ENCODE results near the gene TMEM131. TPM values are rescaled to one million over a fixed set of nuclear protein-coding genes. Genes with fewer than 3 reads are reported as not detected.

The TMEM131 gene
- total and polyA plus RNA-seq, 2 of the 8 experiments (the other 6 are each of a cell fraction or from before 2014, with no cell fraction given) = 9.7 to 22.9 TPM

DNA sequence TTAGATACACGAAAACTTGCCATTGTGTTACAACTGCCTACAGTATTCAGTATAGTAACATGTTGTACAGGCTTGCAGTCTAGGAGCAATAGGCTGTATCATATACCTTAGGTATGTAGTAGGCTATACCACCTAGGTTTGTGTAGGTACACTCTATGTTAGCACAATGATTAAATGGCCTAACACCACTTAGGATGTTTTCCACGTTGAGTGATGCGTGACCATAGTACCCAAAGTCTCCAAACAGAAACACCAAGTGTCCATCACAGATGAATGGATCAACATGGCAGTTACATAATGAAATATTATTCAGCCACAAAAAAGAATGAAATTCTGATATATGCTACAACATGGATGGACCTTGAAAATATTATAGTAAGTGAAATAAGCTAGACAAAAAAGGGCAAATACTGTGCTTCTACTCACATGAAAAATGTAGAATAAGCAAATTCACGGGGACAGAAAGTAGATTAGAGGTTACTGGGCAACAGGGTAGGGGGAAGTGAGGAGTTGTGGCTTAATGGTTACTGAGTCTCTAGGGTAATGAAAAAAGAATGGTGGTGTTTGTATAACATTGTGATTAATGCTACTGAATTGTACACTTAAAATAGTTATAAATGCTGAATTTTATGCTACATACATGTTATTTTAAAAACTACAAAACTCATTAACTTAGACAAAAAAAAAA lies 62.6 kb downstream of the TMEM131 start (continued):
- TF ChIP-seq BCL11A (IDR thresholded peaks at IDR 0.05; ENCODE audit: low read depth in 2 of 2, low read length in 2 of 2) (no peak), CTBP2 (IDR thresholded peaks at IDR 0.05; ENCODE audit: borderline replicate concordance, insufficient read depth, insufficient read length, low read length) (no peak)

Data from H1 (cell line).